ENCODE measurements around the gene GFI1.

- TF ChIP-seq POLR2A (IDR thresholded peaks at IDR 0.05) (no peak), CTCF (IDR thresholded peaks at IDR 0.05) (no peak)
Measured at GRCh38 chr1:92445865-92446264, 40.9 kb downstream of the GFI1 start.

Measured in uterus (tissue), 2 donors.